ENCODE results near the gene NAALADL2. TPM values are rescaled to one million over a fixed set of nuclear protein-coding genes. Genes with fewer than 3 reads are reported as not detected.
"Not testable (repeated sequence)": the region's sequence is repeated elsewhere in the genome, so short reads cannot be mapped to it uniquely, and the experiment has no call there.

NAALADL2 gene
- total RNA-seq, 5 donors from 2014 or later (not counting 1 experiment from before 2014, with no cell fraction given) = 0.13 to 1.4 (median 0.36) TPM; not detected in 1

GRCh38 chr3:175835763-175836162, 976.6 kb downstream of the NAALADL2 start:
- POLR2A ChIA-PET; H3K27ac ChIP-seq (ENCODE audit: low read length); H3K27me3 Mint-ChIP-seq; H3K9me3 ChIP-seq; H3K36me3 ChIP-seq (ENCODE audit: control insufficient read depth in 2 of 2, extremely low read depth in 1 of 2, insufficient read depth in 1 of 2, low read length in 1 of 2); DNase-seq; H3K4me1 Mint-ChIP-seq; CTCF ChIA-PET; H3K4me3 ChIP-seq (ENCODE audit: control insufficient read depth in 1 of 2, extremely low read depth in 1 of 2, low read length in 1 of 2); H3K27ac Mint-ChIP-seq; H3K27me3 ChIP-seq (replicated peaks in 1 of 2; ENCODE audit: control insufficient read depth in 2 of 2, extremely low read depth in 1 of 2, insufficient read depth in 2 of 2, low read length in 1 of 2); H3K4me3 Mint-ChIP-seq; H3K9me3 Mint-ChIP-seq; H3K4me1 ChIP-seq (ENCODE audit: control insufficient read depth in 1 of 2, extremely low read depth in 1 of 2, insufficient read depth in 2 of 2, low read length in 2 of 2); ATAC-seq (replicated peaks in 1 of 4); H3K36me3 Mint-ChIP-seq: not testable (repeated sequence)
- WGBS (ENCODE audit: insufficient coverage) = 75% methylated on average over 4 of the region's 6 CpGs

GRCh38 chr3:175836617-175837016, 977.5 kb downstream of the NAALADL2 start:
- ChIA-PET CTCF (no interaction called here), POLR2A (no interaction called here)
- Histone ChIP-seq H3K27me3 (replicated peaks in 1 of 2; ENCODE audit: control insufficient read depth in 2 of 2, extremely low read depth in 1 of 2, insufficient read depth in 2 of 2, low read length in 1 of 2) (no peaks in the 10 kb centered on the region), H3K4me1 (ENCODE audit: control insufficient read depth in 1 of 2, extremely low read depth in 1 of 2, insufficient read depth in 2 of 2, low read length in 2 of 2) (no peaks in the 10 kb centered on the region), H3K9me3 (no peaks in the 10 kb centered on the region), H3K36me3 (ENCODE audit: control insufficient read depth in 2 of 2, extremely low read depth in 1 of 2, insufficient read depth in 1 of 2, low read length in 1 of 2) (no peaks in the 10 kb centered on the region), H3K4me3 (ENCODE audit: control insufficient read depth in 1 of 2, extremely low read depth in 1 of 2, low read length in 1 of 2) (no peak overlapping the region), H3K27ac (ENCODE audit: low read length) (no peak overlapping the region)
- 64% methylated on average over 4 of the region's 4 CpGs for WGBS (ENCODE audit: insufficient coverage)
- Mint-ChIP-seq H3K4me3 (no peak overlapping the region), H3K4me1 (no peaks in the 10 kb centered on the region), H3K9me3 (peaks cover 0 to 6% (median 2%) of the 10 kb centered on the region in 3 donors), H3K36me3 (no peaks in the 10 kb centered on the region), H3K27ac (no peak overlapping the region), H3K27me3 (no peaks in the 10 kb centered on the region)
- no peak for DNase-seq
- no peak for ATAC-seq (replicated peaks in 1 of 4)

- H3K27me3 Mint-ChIP-seq = no peaks in the 10 kb centered on the region
- no peak overlapping the region for H3K27ac Mint-ChIP-seq
- H3K9me3 ChIP-seq = no peaks in the 10 kb centered on the region
- H3K27ac ChIP-seq (ENCODE audit: low read length) = no peak overlapping the region
- no peaks in the 10 kb centered on the region for H3K36me3 ChIP-seq (ENCODE audit: control insufficient read depth in 2 of 2, extremely low read depth in 1 of 2, insufficient read depth in 1 of 2, low read length in 1 of 2)
- no peak overlapping the region for H3K4me3 ChIP-seq (ENCODE audit: control insufficient read depth in 1 of 2, extremely low read depth in 1 of 2, low read length in 1 of 2)
- no peaks in the 10 kb centered on the region for H3K36me3 Mint-ChIP-seq
- ChIA-PET CTCF (no interaction called here), POLR2A (no interaction called here)
- no peaks in the 10 kb centered on the region for H3K4me1 ChIP-seq (ENCODE audit: control insufficient read depth in 1 of 2, extremely low read depth in 1 of 2, insufficient read depth in 2 of 2, low read length in 2 of 2)
- WGBS (ENCODE audit: insufficient coverage) = no CpG with 5 or more reads among the region's 2 CpGs
- no peak overlapping the region for H3K4me3 Mint-ChIP-seq
- no peak for DNase-seq
- ATAC-seq (replicated peaks in 1 of 4) = no peak
- H3K9me3 Mint-ChIP-seq = peaks cover 0 to 10% (median 4%) of the 10 kb centered on the region in 3 donors
- H3K4me1 Mint-ChIP-seq = no peaks in the 10 kb centered on the region
- no peaks in the 10 kb centered on the region for H3K27me3 ChIP-seq (replicated peaks in 1 of 2; ENCODE audit: control insufficient read depth in 2 of 2, extremely low read depth in 1 of 2, insufficient read depth in 2 of 2, low read length in 1 of 2)
Measured at GRCh38 chr3:175837962-175838361, 978.8 kb downstream of the NAALADL2 start.

DNA sequence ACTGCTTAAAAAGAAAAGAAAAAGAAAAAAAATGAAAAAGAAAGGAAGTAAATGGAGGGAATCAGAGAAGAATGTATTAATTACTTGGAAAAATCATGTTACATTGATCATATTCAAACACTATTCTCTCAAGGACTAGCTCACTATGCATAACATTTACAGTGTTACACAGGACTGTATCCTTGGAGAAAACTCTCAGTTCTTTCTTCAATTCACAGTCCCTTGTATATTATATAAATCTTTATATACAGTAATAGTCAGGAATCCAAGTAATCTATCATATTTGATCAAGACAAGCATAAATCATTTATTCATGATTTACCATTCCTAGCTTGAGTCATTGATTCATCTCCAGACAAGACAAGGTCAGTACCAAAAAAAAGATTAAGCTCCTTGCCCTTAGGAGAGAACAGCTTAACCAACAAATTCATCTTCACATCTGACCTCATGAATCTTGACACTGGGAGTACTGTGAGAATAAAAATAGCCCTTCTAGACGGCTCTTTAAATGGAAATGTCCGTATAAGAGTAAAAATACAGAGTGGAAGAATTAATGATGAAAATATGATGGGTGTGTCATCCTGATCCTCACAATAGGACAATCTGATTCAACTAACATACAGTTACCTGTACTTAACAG, 980.4 kb downstream of the NAALADL2 start:
- Histone ChIP-seq H3K9me3 (no peaks in the 10 kb centered on the region), H3K4me3 (ENCODE audit: control insufficient read depth in 1 of 2, extremely low read depth in 1 of 2, low read length in 1 of 2) (no peak overlapping the region), H3K27me3 (replicated peaks in 1 of 2; ENCODE audit: control insufficient read depth in 2 of 2, extremely low read depth in 1 of 2, insufficient read depth in 2 of 2, low read length in 1 of 2) (no peaks in the 10 kb centered on the region), H3K36me3 (ENCODE audit: control insufficient read depth in 2 of 2, extremely low read depth in 1 of 2, insufficient read depth in 1 of 2, low read length in 1 of 2) (no peaks in the 10 kb centered on the region), H3K4me1 (ENCODE audit: control insufficient read depth in 1 of 2, extremely low read depth in 1 of 2, insufficient read depth in 2 of 2, low read length in 2 of 2) (no peaks in the 10 kb centered on the region), H3K27ac (ENCODE audit: low read length) (no peak overlapping the region)
- no peaks in the 10 kb centered on the region for H3K27me3 Mint-ChIP-seq
- peaks cover 0 to 12% (median 4%) of the 10 kb centered on the region in 3 donors for H3K9me3 Mint-ChIP-seq
- WGBS (ENCODE audit: insufficient coverage) = no CpG with 5 or more reads among the region's 2 CpGs
- no peak overlapping the region for H3K4me3 Mint-ChIP-seq
- POLR2A ChIA-PET = no interaction called here
- no peak overlapping the region for H3K27ac Mint-ChIP-seq
- CTCF ChIA-PET = no interaction called here
- DNase-seq (no peak), ATAC-seq (replicated peaks in 1 of 4) (no peak)
- no peaks in the 10 kb centered on the region for H3K36me3 Mint-ChIP-seq
- H3K4me1 Mint-ChIP-seq = no peaks in the 10 kb centered on the region

DNA sequence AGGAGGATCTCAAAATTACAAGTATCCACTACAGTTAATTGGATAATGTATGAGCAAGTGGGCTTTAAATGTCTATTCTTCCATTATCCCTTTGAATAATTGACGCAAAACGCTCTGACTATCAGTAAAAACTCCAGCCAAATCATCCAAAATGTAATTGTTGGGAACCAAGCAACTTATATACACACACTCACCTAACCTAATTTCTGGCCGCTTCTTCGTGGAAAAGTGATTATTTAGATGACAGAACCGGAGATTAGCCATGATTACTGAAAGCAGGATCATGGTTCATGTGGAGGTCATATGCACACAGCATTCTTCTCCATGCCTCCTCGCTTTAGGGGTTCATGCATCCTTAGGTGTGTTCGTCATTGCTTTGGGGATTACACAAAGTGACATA, 992.4 kb downstream of the NAALADL2 start:
- H3K4me3 Mint-ChIP-seq = no peak overlapping the region
- no peaks in the 10 kb centered on the region for H3K9me3 ChIP-seq
- ChIA-PET CTCF (no interaction called here), POLR2A (no interaction called here)
- WGBS (ENCODE audit: insufficient coverage) = 100% methylated on average over 3 of the region's 7 CpGs
- H3K4me1 Mint-ChIP-seq = no peaks in the 10 kb centered on the region
- DNase-seq (no peak), ATAC-seq (replicated peaks in 1 of 4) (no peak)
- H3K27me3 ChIP-seq (replicated peaks in 1 of 2; ENCODE audit: control insufficient read depth in 2 of 2, extremely low read depth in 1 of 2, insufficient read depth in 2 of 2, low read length in 1 of 2) = no peaks in the 10 kb centered on the region
- H3K4me3 ChIP-seq (ENCODE audit: control insufficient read depth in 1 of 2, extremely low read depth in 1 of 2, low read length in 1 of 2) = no peak overlapping the region
- no peaks in the 10 kb centered on the region for H3K36me3 ChIP-seq (ENCODE audit: control insufficient read depth in 2 of 2, extremely low read depth in 1 of 2, insufficient read depth in 1 of 2, low read length in 1 of 2)
- no peak overlapping the region for H3K27ac ChIP-seq (ENCODE audit: low read length)
- H3K27ac Mint-ChIP-seq = no peak overlapping the region
- H3K36me3 Mint-ChIP-seq = no peaks in the 10 kb centered on the region
- H3K27me3 Mint-ChIP-seq = no peaks in the 10 kb centered on the region
- H3K9me3 Mint-ChIP-seq = peaks cover 0 to 7% (median 6%) of the 10 kb centered on the region in 3 donors
- no peaks in the 10 kb centered on the region for H3K4me1 ChIP-seq (ENCODE audit: control insufficient read depth in 1 of 2, extremely low read depth in 1 of 2, insufficient read depth in 2 of 2, low read length in 2 of 2)

DNA sequence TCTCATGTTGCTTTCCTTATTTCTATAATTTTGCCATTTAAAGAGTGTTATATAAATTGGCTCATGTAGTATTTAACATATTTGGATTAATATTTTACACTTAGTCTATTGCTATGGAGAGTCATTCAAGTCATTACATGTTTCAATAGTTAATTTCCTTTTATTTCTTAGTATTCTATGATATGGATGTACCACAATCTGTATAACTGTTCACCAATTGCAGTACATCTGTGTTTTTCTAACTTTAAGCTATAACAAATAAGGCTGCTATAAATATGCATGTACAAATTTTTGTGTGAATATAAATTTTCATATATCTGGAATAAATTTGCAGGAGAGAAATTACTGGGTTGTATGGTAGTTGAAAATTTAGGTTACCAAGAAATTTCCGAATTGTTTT, 993.4 kb downstream of the NAALADL2 start:
- CTCF ChIA-PET = no interaction called here
- peaks cover 0 to 11% (median 6%) of the 10 kb centered on the region in 3 donors for H3K9me3 Mint-ChIP-seq
- Histone ChIP-seq H3K4me1 (ENCODE audit: control insufficient read depth in 1 of 2, extremely low read depth in 1 of 2, insufficient read depth in 2 of 2, low read length in 2 of 2) (no peaks in the 10 kb centered on the region), H3K4me3 (ENCODE audit: control insufficient read depth in 1 of 2, extremely low read depth in 1 of 2, low read length in 1 of 2) (no peak overlapping the region), H3K27ac (ENCODE audit: low read length) (no peak overlapping the region), H3K9me3 (no peaks in the 10 kb centered on the region), H3K27me3 (replicated peaks in 1 of 2; ENCODE audit: control insufficient read depth in 2 of 2, extremely low read depth in 1 of 2, insufficient read depth in 2 of 2, low read length in 1 of 2) (no peaks in the 10 kb centered on the region), H3K36me3 (ENCODE audit: control insufficient read depth in 2 of 2, extremely low read depth in 1 of 2, insufficient read depth in 1 of 2, low read length in 1 of 2) (no peaks in the 10 kb centered on the region)
- no peaks in the 10 kb centered on the region for H3K36me3 Mint-ChIP-seq
- DNase-seq (no peak), ATAC-seq (replicated peaks in 1 of 4) (no peak)
- H3K4me1 Mint-ChIP-seq = no peaks in the 10 kb centered on the region
- H3K27me3 Mint-ChIP-seq = no peaks in the 10 kb centered on the region
- no peak overlapping the region for H3K4me3 Mint-ChIP-seq
- no peak overlapping the region for H3K27ac Mint-ChIP-seq
- WGBS (ENCODE audit: insufficient coverage) = no CpG with 5 or more reads among the region's 1 CpG
- POLR2A ChIA-PET = no interaction called here
